Epidermal melanocyte (primary cell): ENCODE measurements around the gene RXRA.

Experiments
- DNase-seq: peaks from one replicate; pipeline ENCODE4 v3.0.0; 2011; ENCODE audit warnings: low spot score; ENCODE audit not compliant: insufficient read length

The RXRA gene

GRCh38 chr9:134466869-134467616 is 140.8 kb downstream of the RXRA start:
- DNase-seq = no peak

DNA sequence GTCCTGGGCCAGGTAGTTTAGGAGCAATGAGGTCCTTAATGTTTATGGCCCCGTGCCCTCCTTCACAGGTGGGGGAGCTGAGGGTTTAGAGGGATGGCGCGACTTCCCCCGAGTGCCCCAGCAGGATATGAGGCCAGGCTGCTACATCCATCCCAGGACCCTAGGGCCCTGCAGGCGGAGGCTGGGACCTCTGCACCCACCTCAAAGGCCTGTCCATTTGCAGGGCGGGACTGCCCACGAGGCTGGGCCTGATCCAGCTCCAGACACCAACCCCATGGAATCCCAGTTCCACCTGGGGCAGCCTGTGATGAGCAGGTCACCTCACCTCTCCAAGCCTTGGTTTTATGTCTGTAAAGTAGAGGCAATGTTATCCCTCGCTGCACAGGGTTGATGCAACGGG is 142.1 kb downstream of the RXRA start:
- DNase-seq = no peak

GRCh38 chr9:134469041-134469875 is 143.0 kb downstream of the RXRA start:
- no peak for DNase-seq

GRCh38 chr9:134472256-134472655 is 146.0 kb downstream of the RXRA start:
- DNase-seq = no peak

GRCh38 chr9:134473141-134474054 is 147.1 kb downstream of the RXRA start:
- DNase-seq = no peak

GRCh38 chr9:134474055-134474370 is 147.8 kb downstream of the RXRA start:
- DNase-seq = no peak

DNA sequence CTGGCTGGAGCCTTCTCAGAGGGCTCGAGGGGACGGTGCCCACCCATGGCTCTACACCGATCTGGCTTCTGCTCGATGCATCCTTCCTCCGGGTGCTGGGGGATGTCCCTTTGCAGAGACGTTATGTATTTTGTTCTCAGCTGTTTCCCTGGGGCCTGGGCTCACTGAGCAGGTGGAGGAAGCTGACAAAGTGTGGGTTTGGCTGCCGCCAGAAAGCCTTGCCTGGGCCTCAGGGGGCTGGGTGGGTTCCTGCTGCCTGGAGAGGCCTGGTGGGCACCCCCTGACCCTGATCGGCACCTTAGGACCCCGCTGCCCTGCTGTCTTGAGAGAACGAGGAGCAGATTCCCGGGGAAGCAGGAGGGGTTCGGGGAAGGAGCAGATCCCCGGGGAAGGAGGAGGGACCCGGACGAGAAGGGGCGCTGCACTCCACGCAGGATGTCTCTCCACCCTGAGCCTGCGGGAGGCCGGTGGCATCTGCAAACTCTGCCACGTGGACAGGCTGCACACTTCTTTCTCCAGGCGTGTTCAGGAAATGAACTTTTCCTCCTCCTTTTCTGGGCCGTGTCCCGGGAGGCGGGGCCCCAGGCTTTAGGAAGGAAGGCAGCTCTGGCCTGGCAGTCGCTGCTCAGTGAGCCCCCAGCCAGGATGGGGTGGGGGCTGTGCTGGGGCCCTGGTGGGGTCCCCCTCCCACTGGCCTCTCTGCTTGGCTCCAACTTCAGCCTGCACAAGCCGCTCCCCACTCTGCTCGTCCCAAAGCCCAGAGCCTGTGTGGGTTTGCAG is 148.9 kb downstream of the RXRA start:
- no peak for DNase-seq

GRCh38 chr9:134476272-134476941 is 150.2 kb downstream of the RXRA start:
- DNase-seq = no peak

DNA sequence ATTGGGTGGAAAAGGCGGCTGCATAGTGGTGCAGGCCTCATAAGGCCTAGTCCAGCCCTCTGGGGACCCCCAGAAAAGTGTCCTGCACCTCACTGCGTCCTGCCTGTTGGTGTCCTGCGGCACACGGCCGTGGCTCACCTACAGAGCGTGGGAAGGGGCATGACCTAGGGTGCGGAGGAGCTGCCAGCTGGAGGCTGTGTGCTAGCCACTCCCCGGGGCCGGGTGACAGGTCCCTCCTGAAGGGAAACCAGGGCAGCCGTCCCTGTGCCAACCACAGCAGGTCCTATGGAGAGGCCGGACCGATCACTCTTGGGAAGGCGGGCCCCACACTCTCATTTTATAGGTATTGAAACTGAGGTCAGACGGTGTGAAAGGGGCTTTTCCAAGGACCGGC is 150.7 kb downstream of the RXRA start:
- no peak for DNase-seq

DNA sequence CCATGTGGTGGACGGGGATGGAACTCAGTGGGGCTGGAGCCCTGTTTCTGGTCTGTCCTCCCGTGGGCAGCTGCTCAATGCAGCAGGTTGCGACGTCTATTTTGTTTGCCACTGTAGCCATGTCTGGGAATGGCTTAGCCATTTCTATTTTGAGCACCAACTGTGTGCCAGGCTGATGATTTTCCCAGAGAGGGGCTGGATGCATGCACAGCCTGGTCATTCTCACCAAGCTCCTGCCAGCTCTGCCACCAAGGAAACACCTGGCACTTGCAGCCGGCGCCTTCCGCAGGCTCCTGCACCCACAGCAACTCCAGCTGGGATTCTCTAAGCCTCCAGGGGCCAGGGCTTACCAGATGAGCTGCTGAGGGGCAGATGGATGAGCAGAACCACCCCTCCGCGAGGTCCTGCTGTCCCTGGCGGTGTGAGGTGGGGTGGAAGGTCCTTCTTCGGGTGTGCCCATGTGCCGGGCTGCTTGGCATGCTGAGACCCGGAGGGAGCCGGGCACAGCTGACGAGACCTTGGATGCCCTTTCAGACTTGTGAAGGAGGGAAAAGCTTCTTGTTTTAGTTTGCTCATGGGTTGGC is 151.2 kb downstream of the RXRA start:
- DNase-seq = no peak

DNA sequence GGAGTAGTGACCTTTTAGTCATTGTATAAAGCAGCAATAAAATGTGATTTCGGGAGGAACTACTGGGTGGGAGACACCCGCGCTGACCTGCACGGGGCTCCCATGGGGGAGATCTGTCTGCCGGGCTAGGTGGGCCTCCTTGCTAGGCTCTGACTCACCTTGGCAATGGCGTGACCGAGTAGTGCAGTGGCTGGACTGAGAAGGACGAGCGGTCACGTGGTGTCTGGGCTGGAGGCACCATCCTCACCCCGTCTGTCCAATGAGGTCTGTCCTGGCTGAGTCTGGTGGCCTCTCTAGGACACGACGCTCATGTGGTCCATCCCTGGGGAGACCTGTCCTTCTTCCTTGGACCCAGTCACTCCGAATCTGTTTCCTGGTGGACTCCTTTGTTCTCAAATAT is 151.7 kb downstream of the RXRA start:
- DNase-seq = no peak

DNA sequence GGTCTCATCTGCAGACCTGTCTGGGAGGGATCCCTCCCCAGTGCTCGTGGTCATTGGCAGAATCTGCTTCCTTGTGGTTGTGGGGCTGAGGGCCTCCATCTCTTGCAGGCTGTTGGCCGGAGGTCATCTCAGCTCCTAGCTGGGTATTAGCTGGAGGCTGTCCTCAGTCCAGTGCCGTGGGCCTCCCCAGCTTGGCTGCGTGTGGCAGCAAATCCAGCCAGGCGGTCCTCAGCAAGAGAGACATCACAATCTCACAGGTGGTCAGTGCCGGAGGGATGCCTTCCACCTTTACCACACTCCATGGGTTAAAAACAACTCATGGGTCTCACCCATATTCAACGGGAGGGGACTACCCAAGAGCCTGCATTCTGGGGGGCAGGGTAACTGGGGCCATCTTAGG is 155.5 kb downstream of the RXRA start:
- DNase-seq = no peak

DNA sequence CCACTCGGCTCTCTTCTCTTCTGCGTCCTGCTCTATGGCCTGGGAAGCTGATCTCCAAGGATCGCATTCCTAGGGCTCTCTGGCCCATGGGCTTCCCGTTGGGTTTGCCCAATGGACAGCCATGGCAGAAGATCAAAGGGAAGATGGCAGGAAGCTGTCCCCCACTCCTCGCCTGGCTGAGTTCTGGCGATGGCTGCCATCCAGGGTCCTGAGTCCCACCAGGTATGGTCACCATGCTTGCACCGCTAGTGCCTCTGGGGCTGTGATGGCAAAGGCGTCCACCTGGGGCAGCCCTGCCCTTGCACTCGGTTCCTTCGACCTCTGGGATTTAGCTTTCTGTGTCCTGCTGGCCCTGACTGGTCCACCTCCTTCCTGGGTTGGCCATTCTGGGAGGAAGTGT is 156.0 kb downstream of the RXRA start:
- DNase-seq = no peak

- DNase-seq = no peak
Observed at GRCh38 chr9:134483361-134484184, 157.3 kb downstream of the RXRA start.

GRCh38 chr9:134484479-134484878 is 158.2 kb downstream of the RXRA start:
- DNase-seq = no peak

GRCh38 chr9:134485653-134486052 is 159.4 kb downstream of the RXRA start:
- no peak for DNase-seq

DNA sequence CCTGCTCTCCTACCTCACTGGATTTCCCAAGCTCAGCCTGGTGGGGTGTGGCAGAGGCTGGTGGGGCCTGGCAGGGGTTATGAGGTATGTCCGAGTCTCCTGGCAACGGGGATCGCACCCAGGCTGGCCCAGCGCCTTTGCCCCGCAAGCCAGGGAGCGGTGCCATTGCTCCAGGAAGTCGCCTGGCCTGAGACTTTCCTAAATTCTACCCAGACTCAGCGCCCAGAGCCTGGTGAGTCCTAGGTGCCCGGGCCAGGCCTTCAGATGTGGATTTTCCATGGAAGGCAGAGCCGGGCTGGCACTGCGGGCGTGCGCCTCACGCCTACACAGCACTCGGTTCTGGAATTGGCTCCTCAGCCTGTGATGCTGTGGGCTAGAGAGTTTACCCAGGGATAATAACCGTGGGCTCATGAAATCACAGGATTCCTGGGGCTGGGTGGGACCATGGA is 159.9 kb downstream of the RXRA start:
- DNase-seq = no peak

DNA sequence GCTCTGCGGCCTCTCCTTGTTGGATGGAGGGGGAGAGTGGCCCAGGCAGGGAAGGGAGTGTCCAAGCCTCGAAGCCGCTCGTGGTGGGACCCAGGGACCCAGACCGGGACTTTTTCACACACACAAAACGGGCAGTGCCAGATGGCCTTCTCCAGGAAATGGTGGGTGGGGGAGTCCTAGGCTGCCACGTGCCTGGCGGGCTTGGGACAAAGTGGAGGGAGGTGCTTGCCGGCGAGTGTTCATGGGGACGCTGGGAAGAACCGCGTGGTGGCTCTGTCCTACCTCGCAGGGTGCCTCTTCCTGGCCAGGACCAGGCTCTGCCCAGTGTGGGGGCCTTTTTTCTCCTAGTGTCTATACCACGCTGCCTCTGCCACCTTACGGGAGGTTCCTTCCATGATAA is 160.3 kb downstream of the RXRA start:
- DNase-seq = no peak
